Mucosa of rectum (tissue), 2 donors: ENCODE results near the gene HLCS.

ENCODE experiments used
- H3K27ac ChIP-seq, 2 donors: one replicate each; pipeline ENCODE4 v1.7.0; 2013; ENCODE audit warnings: inconsistent platforms in 2 of 2, low read depth in 2 of 2, low read length in 2 of 2
- H3K27me3 ChIP-seq, 2 donors: one replicate each; pipeline ENCODE4 v1.7.0; 2013; ENCODE audit warnings: low read length in 2 of 2; ENCODE audit not compliant: control insufficient read depth in 2 of 2, insufficient read depth in 2 of 2
- H3K36me3 ChIP-seq, 2 donors: one replicate each; pipeline ENCODE4 v1.7.0; 2013; ENCODE audit warnings: low read length in 2 of 2; ENCODE audit not compliant: control insufficient read depth in 2 of 2, insufficient read depth in 2 of 2
- H3K4me1 ChIP-seq, 2 donors: one replicate each; pipeline ENCODE4 v1.7.0; 2013; ENCODE audit warnings: low read length in 2 of 2, mild to moderate bottlenecking in 1 of 2; ENCODE audit not compliant: control insufficient read depth in 2 of 2, insufficient read depth in 2 of 2
- H3K4me3 ChIP-seq, 2 donors: one replicate each; pipeline ENCODE4 v1.7.0; 2013; ENCODE audit warnings: low read length in 2 of 2
- H3K9ac ChIP-seq, 2 donors: one replicate each; pipeline ENCODE4 v1.7.0; 2013; ENCODE audit warnings: low read length in 2 of 2, low read depth in 1 of 2, mild to moderate bottlenecking in 1 of 2
- H3K9me3 ChIP-seq, 2 donors: one replicate each; pipeline ENCODE4 v1.7.0; 2013; ENCODE audit warnings: low read length in 2 of 2; ENCODE audit not compliant: control insufficient read depth in 2 of 2
- donor health status: healthy.
- donor health status: Normal muscosa, but diverticular disease.

Gene HLCS

GRCh38 chr21:36718951-36719501 lies 247.4 kb downstream of the HLCS start:
- peaks cover 14 to 15% of the 10 kb centered on the region in 2 donors for H3K4me1 ChIP-seq
- no peaks in the 10 kb centered on the region for H3K36me3 ChIP-seq
- H3K27ac ChIP-seq: peak overlapping the region; percentile 88 to 98
- no peaks in the 10 kb centered on the region for H3K9me3 ChIP-seq
- peak overlapping the region; percentile 39 to 55 for H3K4me3 ChIP-seq
- H3K9ac ChIP-seq: peak overlapping the region; percentile 70 to 72
- peaks cover 3 to 11% of the 10 kb centered on the region in 2 donors for H3K27me3 ChIP-seq

DNA sequence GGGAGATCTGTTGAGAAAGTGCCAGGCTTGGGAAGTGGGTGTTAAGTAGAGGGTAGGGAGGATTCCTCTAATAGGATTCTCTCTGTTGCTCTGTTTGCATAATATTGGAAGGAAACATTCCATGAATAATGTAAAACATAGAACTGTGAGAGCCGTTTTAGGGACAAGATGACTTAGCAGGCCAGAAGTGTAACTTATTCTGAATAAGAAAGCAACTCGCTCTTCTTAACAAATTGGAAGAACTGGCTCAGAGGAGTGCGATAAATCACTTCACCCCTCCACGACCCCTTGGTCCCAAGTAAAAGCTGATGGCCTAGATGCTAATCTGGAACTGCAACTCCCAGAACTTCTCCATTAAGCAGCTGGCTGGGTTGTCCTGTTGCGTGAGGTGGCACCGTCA lies 248.5 kb downstream of the HLCS start:
- no peak overlapping the region for H3K9ac ChIP-seq
- no peaks in the 10 kb centered on the region for H3K9me3 ChIP-seq
- H3K27me3 ChIP-seq: peaks cover 10 to 21% of the 10 kb centered on the region in 2 donors
- H3K4me3 ChIP-seq: no peak overlapping the region
- no peaks in the 10 kb centered on the region for H3K36me3 ChIP-seq
- H3K4me1 ChIP-seq: peaks cover 14 to 15% of the 10 kb centered on the region in 2 donors
- H3K27ac ChIP-seq: peak overlapping the region in 1 of 2 donors; percentile 98

DNA sequence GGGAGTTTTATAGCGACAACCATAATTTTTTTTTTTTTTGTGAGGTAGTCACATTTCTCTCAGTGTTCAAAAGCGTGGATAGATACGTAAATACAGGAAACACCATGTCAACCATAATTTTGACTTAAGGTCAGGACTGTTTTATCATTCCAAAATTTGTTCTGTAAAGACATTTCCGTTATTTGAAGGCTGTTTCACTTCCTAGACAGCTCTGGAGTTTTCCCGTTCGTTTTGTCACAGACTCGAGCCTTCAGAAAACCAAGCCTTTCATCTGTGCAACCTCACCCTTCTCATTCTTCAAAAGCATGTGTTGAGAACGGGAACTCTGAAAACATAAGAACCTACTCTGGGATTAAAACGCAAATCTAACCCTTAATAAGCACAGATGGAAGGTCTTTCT lies 249.6 kb downstream of the HLCS start:
- H3K4me1 ChIP-seq: peaks cover 14 to 15% of the 10 kb centered on the region in 2 donors
- no peaks in the 10 kb centered on the region for H3K9me3 ChIP-seq
- no peaks in the 10 kb centered on the region for H3K36me3 ChIP-seq
- no peak overlapping the region for H3K9ac ChIP-seq
- no peak overlapping the region for H3K4me3 ChIP-seq
- peaks cover 21 to 28% of the 10 kb centered on the region in 2 donors for H3K27me3 ChIP-seq
- no peak overlapping the region for H3K27ac ChIP-seq

GRCh38 chr21:36716387-36716786 lies 250.1 kb downstream of the HLCS start:
- Histone ChIP-seq H3K9ac (no peak overlapping the region), H3K36me3 (no peaks in the 10 kb centered on the region), H3K4me1 (peaks cover 14 to 15% of the 10 kb centered on the region in 2 donors), H3K9me3 (no peaks in the 10 kb centered on the region), H3K4me3 (no peak overlapping the region), H3K27me3 (peaks cover 24 to 28% of the 10 kb centered on the region in 2 donors), H3K27ac (no peak overlapping the region)

- Histone ChIP-seq H3K36me3 (no peaks in the 10 kb centered on the region), H3K4me1 (peaks cover 2 to 3% of the 10 kb centered on the region in 2 donors), H3K27me3 (peaks cover 43 to 51% of the 10 kb centered on the region in 2 donors), H3K9me3 (no peaks in the 10 kb centered on the region), H3K4me3 (no peak overlapping the region), H3K9ac (no peak overlapping the region), H3K27ac (no peak overlapping the region)
These were observed 252.7 kb downstream of the HLCS start for GRCh38 chr21:36713746-36714145.

GRCh38 chr21:36710729-36711048 lies 255.8 kb downstream of the HLCS start:
- H3K9me3 ChIP-seq: no peaks in the 10 kb centered on the region
- H3K4me1 ChIP-seq: peaks cover 0 to 5% of the 10 kb centered on the region in 2 donors
- H3K27me3 ChIP-seq: peaks cover 70 to 81% of the 10 kb centered on the region in 2 donors
- H3K36me3 ChIP-seq: no peaks in the 10 kb centered on the region
- H3K27ac ChIP-seq: no peak overlapping the region
- no peak overlapping the region for H3K9ac ChIP-seq
- H3K4me3 ChIP-seq: peak overlapping the region in 1 of 2 donors; percentile 28

DNA sequence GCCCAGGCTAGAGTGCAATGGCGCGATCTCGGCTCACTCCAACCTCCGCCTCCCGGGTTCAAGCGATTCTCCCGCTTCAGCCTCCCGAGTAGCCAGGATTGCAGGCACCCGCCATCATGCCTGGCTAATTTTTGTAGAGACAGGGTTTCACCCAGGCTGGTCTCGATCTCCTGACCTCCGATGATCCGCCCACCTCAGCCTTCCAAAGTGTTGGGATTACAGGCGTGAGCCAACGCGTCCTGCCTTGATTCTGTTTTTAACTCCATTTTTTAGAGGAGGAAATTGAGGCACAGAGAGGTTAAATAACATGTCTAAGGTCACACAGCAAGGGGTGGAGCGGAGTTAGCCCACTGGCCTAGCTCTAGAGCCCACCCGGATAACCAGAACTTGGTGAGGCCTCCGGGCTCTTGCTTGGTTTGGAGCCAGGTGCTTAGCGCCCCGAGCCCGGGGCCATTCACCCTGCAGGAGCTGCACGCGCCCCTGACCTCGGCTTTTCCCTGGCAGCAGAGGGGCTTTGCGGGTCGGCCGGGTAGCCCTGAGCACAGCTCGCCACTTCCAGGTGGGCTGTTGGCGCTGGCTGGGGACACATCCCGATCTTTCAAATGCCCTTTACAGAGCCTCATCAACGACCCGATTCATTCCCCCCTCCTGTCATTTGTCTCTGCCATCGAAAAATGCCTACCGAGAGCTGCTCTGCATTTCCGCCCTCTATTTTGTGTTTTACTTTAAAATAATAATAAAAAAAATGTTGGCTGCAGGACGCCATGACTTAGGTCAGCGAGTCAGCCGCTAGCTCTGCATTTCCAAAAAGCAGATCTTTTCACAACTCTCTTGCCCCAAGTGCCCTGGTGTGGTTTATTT lies 256.4 kb downstream of the HLCS start:
- H3K36me3 ChIP-seq: no peaks in the 10 kb centered on the region
- peak overlapping the region in 1 of 2 donors; percentile 28 for H3K4me3 ChIP-seq
- peaks cover 74 to 87% of the 10 kb centered on the region in 2 donors for H3K27me3 ChIP-seq
- no peak overlapping the region for H3K27ac ChIP-seq
- H3K9ac ChIP-seq: no peak overlapping the region
- H3K9me3 ChIP-seq: no peaks in the 10 kb centered on the region
- peaks cover 0 to 5% of the 10 kb centered on the region in 2 donors for H3K4me1 ChIP-seq

DNA sequence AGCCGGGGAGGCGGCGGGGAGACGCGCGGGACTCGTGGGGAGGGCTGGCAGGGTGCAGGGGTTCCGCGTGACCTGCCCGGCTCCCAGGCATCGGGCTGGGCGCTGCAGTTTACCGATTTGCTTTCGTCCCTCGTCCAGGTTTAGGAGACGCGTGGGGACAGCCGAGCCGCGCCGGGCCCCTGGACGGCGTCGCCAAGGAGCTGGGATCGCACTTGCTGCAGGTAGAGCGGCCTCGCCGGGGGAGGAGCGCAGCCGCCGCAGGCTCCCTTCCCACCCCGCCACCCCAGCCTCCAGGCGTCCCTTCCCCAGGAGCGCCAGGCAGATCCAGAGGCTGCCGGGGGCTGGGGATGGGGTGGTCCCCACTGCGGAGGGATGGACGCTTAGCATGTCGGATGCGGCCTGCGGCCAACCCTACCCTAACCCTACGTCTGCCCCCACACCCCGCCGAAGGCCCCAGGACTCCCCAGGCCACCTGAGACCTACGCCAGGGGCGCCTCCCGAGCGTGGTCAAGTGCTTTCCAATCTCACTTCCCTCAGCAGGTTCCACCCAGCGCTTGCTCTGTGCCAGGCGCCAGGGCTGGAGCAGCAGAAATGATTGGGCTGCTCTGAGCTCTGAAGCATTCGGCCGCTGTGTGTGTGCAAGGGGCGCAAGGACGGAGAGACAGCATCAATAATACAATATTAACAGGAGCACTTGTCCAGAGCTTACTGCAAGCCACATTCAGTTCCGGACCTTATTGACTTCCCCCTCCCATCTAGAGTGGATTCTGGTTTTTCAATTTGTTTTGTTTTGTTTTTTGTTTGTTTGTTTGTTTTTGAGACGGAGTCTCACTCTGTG lies 257.2 kb downstream of the HLCS start:
- H3K4me1 ChIP-seq: peaks cover 0 to 5% of the 10 kb centered on the region in 2 donors
- no peak overlapping the region for H3K9ac ChIP-seq
- H3K27me3 ChIP-seq: peaks cover 75 to 92% of the 10 kb centered on the region in 2 donors
- no peak overlapping the region for H3K27ac ChIP-seq
- no peak overlapping the region for H3K4me3 ChIP-seq
- H3K9me3 ChIP-seq: no peaks in the 10 kb centered on the region
- no peaks in the 10 kb centered on the region for H3K36me3 ChIP-seq

DNA sequence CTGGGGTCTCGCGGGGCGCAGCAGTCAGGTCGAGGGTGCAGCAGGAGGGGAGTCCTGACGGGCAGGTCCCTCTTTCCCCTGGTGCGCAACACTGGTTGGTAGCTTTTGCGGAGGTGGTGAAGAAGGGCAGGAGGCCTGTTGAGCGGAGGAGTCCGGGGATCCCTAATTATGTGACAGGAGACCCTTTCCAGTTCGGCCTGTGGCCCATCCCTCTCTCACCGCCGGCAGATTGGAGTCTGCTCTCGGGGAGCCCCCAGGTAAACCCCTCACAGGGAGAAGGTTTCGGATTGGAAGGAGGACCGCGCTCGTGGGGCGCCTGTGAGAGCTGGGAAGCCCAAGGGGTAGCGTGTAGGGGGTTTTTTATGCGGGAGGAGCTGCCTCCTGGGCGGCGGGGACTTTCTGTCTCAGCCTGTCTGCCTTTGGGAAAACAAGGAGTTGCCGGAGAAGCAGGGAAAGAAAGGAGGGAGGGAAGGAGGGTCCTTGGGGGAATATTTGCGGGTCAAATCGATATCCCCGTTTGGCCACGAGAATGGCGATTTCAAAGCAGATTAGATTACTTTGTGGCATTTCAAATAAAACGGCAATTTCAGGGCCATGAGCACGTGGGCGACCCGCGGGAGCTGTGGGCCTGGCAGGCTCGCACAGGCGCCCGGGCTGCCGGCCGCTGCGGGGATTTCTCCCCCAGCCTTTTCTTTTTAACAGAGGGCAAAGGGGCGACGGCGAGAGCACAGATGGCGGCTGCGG lies 258.0 kb downstream of the HLCS start:
- Histone ChIP-seq H3K27ac (no peak overlapping the region), H3K4me3 (no peak overlapping the region), H3K4me1 (peaks cover 0 to 5% of the 10 kb centered on the region in 2 donors), H3K9ac (no peak overlapping the region), H3K36me3 (no peaks in the 10 kb centered on the region), H3K9me3 (no peaks in the 10 kb centered on the region), H3K27me3 (peaks cover 75 to 98% of the 10 kb centered on the region in 2 donors)
